Left forelimb (tissue), 1 donor: Measurements from ENCODE around the gene C1QTNF1.

ENCODE experiments used
- DNase-seq: peaks from one replicate; pipeline ENCODE4 v3.0.0-alpha.2; 2018; ENCODE audit warnings: low spot score

C1QTNF1 gene

DNA sequence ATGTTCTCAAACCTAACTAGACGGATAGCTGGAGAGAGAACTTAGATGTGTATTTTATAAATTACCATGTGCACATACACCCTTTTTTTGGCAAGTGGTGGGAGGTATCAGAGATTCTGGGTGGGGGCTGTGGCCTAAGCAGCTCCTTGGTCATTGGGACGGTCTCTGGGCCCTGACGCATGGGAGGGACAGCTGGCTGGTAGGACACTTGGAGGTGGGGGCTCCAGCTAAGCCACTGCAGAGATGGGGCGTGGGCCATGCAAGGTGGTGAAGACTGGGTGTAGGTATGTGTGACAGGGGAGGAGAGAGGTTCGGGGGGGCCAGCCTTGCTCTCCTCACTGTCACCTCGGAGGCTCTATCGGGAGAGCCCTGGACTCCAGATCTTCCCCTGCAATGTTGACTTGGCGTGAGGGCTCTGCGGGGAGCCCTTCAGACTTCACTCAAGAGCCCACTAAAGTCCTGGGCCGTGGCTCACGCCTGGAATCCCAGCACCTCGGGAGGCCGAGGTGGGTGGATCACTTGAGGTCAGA, 17.1 kb downstream of the C1QTNF1 start:
- no peak for DNase-seq

DNA sequence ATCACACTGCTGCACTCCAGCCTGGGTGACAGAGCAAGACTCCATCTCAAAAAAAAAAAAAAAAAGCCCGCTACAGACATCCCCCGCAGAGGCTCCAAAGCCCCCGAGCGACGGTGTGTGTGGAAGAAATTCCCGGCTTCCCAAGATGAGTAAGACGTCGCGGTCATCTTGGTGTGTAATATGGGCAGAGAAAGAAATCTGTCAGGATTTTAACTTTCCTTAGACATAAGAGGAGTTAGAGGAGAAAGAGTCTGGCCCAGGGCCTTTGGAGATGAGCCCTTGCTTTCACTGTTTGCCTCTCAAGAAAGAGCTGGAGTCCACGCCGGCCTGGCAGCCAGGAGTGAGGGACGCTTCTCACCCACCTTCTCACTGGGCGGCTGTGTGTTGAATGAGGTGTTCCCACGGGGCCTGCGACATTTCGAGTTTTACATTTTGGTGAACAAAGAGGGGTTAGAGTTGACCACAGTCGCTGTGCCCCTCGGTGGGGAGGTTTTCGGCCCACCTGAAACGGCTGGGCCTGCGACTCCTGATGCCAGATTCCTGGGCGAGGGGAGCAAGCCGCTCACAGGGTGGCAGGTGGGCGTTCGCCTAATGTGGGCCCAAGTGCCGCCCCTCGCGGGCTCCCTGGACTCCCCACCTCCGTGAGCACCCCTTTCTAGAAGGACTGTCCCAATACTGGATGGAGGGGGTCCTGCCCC, 17.9 kb downstream of the C1QTNF1 start:
- no peak for DNase-seq

DNA sequence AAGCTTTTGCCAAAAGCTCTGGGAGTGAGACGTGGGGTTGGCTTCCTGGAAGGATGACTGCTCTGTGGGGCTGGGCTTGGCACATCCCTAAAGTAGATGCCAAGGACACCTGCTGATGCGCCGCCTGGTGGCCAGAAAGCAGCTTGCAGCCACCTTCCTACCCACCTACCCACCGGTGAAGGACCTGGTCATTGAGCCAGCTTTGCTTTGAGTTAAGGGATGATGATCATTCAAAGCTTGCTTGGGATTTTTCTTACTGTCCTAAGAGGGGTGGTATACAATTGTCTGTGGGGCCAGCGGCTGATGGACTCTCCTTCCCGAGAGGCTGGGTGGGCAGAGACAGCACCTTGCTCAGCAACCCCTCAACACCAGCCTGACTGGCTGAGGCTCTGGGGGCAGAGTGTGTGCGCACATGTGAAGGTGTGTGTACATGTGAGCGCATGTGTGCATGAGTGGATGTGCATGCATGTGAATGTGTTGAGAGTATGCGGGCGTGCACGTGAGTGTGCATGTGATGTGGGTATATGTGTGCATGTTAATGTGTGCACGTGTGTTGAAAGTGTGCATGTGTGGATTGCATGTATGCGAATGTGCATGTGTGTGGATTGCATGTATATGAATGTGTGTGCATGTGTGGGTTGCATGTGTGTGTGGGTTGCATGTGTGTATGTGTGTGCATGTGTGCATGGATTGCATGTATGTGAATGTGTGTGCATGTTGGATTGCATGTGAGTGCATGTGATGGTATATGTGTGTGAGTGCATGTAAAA, 18.6 kb downstream of the C1QTNF1 start:
- DNase-seq, result no peak

DNA sequence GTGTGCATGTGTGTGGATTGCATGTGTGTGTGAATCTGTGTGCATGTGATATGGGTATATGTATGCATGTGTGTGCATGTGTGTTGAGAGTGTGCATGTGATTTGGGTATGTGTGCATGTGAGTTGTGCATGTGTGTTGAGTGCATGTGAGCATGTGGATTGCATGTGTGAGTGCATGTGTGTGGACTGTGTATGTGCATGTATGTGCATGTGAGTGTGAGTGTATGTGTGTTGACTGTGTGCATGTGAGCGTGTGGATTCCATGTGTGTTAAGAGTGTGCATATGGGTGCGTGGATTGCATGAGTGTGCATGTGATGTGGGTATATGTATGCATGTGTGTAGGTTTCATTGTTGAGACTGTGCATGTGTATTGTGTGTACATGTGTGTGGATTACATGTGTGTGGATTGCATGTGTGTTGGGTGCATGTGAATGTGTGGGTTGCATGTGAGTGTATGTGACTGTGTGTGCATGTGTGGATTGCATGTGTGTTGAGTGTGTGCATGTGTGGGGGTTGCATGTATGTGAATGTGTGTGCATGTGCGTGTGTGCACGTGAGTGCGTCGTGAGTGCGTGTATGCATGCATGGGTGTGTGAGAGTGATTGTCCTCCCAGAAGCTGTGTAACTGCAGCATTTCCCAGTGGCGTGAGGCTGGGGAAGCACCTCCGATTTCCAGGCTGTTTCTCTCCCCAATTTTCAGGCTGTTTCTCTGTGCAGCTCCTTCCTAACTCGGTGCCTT, 19.4 kb downstream of the C1QTNF1 start:
- DNase-seq, result no peak

DNA sequence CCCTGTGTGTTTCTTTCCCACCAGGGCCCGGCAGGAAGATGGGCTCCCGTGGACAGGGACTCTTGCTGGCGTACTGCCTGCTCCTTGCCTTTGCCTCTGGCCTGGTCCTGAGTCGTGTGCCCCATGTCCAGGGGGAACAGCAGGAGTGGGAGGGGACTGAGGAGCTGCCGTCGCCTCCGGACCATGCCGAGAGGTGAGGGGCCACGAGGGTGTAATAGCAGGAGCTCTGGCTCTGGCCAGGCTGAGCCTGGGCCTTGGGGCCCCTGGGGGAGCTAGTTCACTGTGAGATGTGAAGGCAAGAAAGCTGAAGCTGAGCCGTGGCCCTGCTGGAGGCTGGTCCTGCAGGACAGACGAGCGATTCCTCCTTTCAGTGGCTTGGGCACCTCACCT, 20.0 kb downstream of the C1QTNF1 start:
- no peak for DNase-seq

DNA sequence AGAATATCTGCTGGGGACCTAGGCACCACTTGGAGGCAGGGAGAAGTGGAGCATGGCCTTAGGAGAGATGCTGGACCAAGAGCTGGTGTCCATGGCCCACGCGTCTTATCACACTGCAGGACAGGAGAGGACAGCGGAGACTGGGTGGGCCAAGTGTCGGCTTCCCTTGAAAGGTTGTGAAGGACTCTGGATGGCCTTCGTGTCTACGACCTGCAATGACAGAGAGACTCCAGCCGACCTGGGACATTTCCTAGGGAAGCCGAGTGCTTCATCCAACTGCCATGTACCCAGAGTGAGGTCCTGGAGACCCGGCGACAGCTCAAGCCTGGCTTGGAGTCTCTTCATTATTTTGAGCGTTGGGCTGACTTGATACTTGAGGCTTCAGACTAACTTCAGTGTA, 20.5 kb downstream of the C1QTNF1 start:
- no peak for DNase-seq

DNA sequence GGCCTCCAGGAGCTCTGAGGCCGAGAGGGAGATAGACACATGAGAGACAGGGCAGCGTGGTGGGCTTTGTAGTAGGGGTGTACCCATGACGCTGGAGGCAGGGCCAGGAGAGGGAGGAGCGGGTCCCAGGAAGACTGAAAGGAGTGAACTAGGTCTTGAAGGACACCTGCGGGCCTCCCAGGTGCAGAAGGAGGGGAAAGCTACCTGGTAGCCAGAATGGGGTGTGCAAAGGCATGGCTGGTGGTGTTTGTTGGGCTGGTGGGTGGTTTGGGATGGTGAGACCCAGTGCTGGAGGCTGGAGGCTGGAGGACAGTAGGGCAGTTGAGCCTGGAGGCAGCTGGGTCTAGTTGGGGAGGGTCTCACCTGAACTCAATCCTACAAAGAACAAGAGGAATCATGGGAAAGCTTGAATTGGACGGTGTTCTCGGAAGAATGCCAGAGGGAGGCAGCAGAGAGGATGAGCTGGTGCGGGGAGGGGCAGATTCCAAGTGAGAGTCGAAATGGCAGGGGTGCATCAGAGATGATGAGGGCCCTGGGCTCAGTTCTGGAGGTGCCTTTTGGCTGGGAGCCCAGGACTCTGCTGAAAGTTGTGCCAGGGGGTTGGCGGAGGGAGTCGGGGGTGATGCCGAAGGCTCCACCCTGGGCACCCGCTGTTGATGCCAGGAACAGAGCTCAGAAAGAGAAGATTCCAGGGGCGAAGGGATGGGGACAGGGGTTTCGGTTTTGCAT, 21.2 kb downstream of the C1QTNF1 start:
- DNase-seq, result no peak

DNA sequence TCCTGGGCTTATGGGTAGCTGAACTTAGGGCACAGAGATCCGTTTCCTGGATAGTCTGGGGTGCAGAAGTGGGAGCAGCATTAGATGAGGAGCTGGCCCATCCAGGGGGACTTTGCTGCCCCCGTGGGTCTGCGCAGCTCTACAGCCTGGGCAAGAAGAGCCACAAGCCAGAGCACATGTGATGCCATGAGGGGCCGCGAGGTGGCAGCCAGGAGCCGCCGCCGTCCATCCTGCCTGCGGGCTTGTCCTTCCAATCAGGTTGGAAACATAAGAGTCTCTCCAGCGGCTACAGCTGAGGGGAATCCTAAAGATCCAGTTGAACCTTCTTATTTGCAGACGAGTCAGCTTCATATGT, 21.9 kb downstream of the C1QTNF1 start:
- DNase-seq, result peak; percentile 87

DNA sequence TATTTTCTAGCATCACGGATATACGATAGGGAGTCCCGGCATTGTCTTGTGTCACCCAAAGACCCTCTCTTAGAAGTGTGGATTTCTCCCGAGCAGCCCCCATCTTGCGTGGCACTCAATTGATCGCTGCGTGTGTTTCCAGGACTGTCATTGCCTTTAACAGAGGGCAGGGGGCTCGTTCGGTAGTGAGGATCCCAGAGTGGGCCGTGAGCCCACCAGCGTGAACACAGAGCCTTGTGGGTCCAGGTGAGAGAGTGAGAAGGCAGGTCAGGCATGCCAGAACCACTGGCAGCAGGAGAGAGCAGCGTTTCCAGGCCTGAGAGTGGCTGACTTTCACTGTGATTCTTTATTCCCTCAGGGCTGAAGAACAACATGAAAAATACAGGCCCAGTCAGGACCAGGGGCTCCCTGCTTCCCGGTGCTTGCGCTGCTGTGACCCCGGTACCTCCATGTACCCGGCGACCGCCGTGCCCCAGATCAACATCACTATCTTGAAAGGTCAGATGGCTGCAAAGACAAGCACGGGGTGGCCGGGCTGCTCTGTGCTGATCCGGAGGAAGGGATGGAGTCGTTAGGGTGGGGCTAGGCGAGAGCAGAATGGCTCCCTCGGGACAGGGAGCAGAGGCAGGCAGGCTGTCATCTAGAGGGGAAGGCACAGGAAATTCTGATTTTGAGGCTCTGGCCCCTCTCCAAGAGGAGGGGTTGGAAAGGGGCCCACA, 22.4 kb downstream of the C1QTNF1 start:
- no peak for DNase-seq

DNA sequence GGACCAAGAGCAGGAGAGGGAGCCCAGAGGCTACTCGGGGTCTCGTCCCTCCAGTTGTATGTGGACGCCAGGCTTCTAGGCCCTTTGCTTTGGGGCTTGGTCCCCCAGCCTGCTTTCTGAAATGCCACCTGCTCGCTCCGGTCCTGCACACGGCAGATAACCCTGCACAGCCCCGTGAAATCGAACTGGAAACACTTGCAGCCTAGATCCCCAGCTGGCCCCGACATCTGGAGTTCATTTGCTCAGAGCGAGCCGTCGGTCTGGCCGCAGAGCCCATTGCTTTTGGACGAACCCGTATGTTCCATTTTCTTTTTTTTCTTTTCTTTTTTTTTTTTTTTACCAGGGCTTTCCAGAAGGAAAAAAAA, 22.9 kb downstream of the C1QTNF1 start:
- DNase-seq, result peak; percentile 84

DNA sequence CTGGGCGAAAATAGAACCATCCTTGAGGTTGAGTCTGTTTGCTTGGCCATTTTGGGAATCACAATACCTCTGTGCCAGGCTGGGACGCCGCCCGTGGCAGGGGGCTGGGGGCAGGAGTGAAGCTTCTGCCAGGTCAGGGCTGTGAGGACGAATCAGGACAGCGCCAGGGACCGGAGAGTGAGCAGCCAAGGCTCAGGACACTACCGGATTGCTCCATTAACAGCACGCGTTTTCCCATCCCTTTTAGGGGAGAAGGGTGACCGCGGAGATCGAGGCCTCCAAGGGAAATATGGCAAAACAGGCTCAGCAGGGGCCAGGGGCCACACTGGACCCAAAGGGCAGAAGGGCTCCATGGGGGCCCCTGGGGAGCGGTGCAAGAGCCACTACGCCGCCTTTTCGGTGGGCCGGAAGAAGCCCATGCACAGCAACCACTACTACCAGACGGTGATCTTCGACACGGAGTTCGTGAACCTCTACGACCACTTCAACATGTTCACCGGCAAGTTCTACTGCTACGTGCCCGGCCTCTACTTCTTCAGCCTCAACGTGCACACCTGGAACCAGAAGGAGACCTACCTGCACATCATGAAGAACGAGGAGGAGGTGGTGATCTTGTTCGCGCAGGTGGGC, 23.4 kb downstream of the C1QTNF1 start:
- no peak for DNase-seq

DNA sequence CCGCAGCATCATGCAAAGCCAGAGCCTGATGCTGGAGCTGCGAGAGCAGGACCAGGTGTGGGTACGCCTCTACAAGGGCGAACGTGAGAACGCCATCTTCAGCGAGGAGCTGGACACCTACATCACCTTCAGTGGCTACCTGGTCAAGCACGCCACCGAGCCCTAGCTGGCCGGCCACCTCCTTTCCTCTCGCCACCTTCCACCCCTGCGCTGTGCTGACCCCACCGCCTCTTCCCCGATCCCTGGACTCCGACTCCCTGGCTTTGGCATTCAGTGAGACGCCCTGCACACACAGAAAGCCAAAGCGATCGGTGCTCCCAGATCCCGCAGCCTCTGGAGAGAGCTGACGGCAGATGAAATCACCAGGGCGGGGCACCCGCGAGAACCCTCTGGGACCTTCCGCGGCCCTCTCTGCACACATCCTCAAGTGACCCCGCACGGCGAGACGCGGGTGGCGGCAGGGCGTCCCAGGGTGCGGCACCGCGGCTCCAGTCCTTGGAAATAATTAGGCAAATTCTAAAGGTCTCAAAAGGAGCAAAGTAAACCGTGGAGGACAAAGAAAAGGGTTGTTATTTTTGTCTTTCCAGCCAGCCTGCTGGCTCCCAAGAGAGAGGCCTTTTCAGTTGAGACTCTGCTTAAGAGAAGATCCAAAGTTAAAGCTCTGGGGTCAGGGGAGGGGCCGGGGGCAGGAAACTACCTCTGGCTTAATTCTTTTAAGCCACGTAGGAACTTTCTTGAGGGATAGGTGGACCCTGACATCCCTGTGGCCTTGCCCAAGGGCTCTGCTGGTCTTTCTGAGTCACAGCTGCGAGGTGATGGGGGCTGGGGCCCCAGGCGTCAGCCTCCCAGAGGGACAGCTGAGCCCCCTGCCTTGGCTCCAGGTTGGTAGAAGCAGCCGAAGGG, 24.2 kb downstream of the C1QTNF1 start:
- no peak for DNase-seq

DNA sequence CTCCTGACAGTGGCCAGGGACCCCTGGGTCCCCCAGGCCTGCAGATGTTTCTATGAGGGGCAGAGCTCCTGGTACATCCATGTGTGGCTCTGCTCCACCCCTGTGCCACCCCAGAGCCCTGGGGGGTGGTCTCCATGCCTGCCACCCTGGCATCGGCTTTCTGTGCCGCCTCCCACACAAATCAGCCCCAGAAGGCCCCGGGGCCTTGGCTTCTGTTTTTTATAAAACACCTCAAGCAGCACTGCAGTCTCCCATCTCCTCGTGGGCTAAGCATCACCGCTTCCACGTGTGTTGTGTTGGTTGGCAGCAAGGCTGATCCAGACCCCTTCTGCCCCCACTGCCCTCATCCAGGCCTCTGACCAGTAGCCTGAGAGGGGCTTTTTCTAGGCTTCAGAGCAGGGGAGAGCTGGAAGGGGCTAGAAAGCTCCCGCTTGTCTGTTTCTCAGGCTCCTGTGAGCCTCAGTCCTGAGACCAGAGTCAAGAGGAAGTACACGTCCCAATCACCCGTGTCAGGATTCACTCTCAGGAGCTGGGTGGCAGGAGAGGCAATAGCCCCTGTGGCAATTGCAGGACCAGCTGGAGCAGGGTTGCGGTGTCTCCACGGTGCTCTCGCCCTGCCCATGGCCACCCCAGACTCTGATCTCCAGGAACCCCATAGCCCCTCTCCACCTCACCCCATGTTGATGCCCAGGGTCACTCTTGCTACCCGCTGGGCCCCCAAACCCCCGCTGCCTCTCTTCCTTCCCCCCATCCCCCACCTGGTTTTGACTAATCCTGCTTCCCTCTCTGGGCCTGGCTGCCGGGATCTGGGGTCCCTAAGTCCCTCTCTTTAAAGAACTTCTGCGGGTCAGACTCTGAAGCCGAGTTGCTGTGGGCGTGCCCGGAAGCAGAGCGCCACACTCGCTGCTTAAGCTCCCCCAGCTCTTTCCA, 25.1 kb downstream of the C1QTNF1 start:
- no peak for DNase-seq

DNA sequence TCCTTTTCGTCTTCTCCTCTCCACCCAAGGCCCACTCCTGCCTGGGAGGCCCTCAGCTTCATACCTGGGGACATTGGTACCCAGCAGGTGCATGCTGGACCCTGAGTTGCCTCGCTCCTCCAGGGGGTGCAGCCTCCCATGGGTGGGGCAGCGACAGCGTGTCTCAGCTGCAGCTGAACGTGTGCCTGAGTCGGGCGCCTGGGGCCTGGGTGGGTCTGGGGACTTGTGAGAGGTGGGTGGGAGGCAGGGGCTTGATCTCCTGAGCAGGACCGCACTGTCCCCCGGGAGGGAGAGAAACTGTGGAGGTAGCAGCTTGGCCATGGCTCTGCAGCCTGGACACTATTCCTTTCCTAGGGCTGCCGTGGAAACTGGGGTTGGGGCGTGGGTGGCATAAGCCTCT, 25.9 kb downstream of the C1QTNF1 start:
- DNase-seq, result no peak

DNA sequence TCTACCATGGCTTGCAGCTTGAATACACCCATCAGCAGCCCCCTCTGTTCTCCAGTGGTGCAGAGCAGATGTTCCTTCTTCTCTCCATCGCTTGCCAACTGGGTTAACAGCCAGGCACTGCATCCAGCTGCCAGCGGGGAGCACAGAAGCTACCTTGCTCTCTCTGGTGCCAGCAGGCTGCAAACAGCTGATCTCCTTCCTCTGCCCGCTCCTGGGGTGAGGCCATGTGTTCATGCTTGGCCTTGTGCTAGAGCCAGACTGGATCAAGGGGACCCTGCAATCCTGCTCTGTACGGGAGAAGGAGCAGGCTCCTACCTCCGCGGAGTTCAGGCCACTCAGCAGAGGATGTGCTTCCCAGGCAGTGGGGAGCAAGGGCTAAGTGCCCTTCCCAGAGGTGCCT, 26.6 kb downstream of the C1QTNF1 start:
- DNase-seq, result no peak

DNA sequence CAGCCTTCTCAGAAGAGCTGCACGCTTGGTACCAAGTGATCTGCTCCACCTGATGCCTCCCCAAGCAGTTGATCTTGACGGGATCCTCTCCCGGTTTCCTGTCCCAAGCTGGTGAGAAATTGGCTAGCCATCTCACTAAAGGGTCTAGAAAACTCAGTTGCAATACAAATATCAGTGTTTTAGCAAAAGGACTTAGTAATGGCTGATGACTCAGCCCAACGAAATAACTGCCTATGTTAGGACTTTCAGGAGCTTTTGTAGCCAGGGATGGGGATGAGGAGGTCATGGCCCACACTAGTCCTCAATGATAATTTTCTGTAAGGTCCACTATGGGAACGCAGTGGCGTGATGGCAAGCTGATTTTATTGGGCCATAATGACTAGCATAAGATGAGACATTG, 27.3 kb downstream of the C1QTNF1 start:
- DNase-seq, result no peak

DNA sequence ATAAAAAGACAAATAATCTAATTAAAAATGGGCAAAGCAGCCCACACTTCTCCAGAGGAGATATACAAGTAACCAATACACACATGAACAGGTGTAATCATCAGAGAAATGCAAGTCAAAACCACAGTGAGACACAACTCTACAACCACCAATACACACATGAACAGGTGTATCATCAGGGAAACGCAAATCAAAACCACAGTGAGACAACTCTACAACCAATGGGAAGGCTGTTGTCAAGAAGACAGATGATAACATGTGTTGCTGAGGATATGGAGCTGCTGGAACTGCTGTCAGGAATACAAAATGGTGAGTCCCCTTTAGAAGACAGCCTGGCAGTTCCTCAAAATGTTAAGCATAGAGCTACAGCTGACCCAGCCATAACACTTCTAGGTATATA, 28.2 kb downstream of the C1QTNF1 start:
- DNase-seq, result no peak

DNA sequence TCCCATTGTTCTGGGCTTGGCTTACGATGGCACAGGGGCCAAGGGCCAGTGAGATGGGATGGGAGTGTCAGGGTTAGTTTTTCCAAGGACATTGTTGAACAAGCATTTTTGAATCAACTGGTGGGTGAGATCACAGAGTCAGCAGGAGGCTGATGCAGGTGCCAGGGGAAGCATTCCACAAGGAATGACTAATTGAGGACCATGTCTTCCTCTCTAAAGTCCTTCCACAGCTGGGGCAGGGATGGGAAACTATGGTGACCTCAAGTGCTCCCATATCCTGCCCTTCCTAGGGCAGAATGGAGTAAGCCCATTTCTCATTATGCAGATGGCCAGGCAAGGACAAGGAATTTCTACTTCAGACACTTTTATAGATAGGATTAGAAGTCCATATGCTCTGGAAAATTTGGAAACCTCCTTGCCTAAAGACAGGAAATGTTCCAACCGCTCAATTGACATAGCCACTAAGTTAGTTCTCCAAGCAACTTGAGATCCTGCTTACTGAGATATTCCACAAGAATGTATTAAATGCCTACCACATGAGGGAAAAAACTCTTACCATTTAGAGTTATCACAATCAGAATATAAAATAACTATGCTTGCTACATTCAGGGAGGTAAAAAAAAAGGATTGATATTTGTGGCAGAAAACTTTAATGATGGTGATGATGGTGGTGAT, 29.4 kb downstream of the C1QTNF1 start:
- no peak for DNase-seq
